Nephron (organoid): ENCODE measurements around the gene OR8K1.

ENCODE experiments used
- H3K27ac Mint-ChIP-seq, 3 experiments: 2 replicates each; pipeline ENCODE4 v1.8.0; 2020; ENCODE audit warnings: mixed read lengths in 3 of 3, mild to moderate bottlenecking in 2 of 3, moderate library complexity in 1 of 3
- H3K27me3 Mint-ChIP-seq: 2 replicates; pipeline ENCODE4 v1.8.0; 2021; ENCODE audit warnings: low read depth, mild to moderate bottlenecking, moderate library complexity, mixed read lengths
- H3K36me3 Mint-ChIP-seq: 2 replicates; pipeline ENCODE4 v1.8.0; 2020; ENCODE audit warnings: low read depth, mixed read lengths
- H3K4me1 Mint-ChIP-seq: 2 replicates; pipeline ENCODE4 v1.8.0; 2020; ENCODE audit warnings: mixed read lengths
- H3K4me3 Mint-ChIP-seq, 3 experiments: 2 replicates each; pipeline ENCODE4 v1.8.0; 2020; ENCODE audit warnings: mild to moderate bottlenecking in 3 of 3, mixed read lengths in 3 of 3, moderate library complexity in 2 of 3
- H3K9me3 Mint-ChIP-seq: 2 replicates; pipeline ENCODE4 v1.8.0; 2020; ENCODE audit warnings: mixed read lengths
- CTCF ChIP-seq, 3 experiments: fragments of 200-600 bp; sonication (generic); IDR thresholded peaks; one replicate each; pipeline ENCODE4 v1.5.0; 2021; ENCODE audit warnings: antibody characterized with exemption in 3 of 3; ENCODE audit not compliant: unreplicated experiment in 3 of 3

OR8K1 gene

GRCh38 chr11:56340289-56340688 is 5.5 kb upstream of the OR8K1 start:
- Mint-ChIP-seq H3K36me3 (no peaks in the 10 kb centered on the region), H3K4me3 (no peak overlapping the region), H3K9me3 (peaks cover 6% of the 10 kb centered on the region), H3K4me1 (no peaks in the 10 kb centered on the region), H3K27ac (no peak overlapping the region), H3K27me3 (no peaks in the 10 kb centered on the region)
- no peak for TF ChIP-seq CTCF (IDR thresholded peaks at IDR 0.05; ENCODE audit: unreplicated experiment in 3 of 3)

- TF ChIP-seq CTCF (IDR thresholded peaks at IDR 0.05; ENCODE audit: unreplicated experiment in 3 of 3) = no peak
- no peak within 1 kb of the TSS for H3K4me3 Mint-ChIP-seq
- H3K4me1 Mint-ChIP-seq = no peaks in the 10 kb centered on the region
- H3K27me3 Mint-ChIP-seq = no peaks in the 10 kb centered on the region
- H3K9me3 Mint-ChIP-seq = no peaks in the 10 kb centered on the region
- no peaks in the 10 kb centered on the region for H3K36me3 Mint-ChIP-seq
- H3K27ac Mint-ChIP-seq = no peak within 1 kb of the TSS
Measured at GRCh38 chr11:56353991-56354390, 8.2 kb downstream of the OR8K1 start, which contains the start of gene OR8J1. OR8J1 (plus strand) TSS chr11:56354291; CDS start chr11:56360247, 5,956 bp downstream.

GRCh38 chr11:56375324-56375723 is 29.5 kb downstream of the OR8K1 start, which contains the start of gene OR8U1:
OR8U1 (plus strand) TSS chr11:56375624; CDS start chr11:56375624, 0 bp downstream.
- H3K4me3 Mint-ChIP-seq = no peak within 1 kb of the TSS
- H3K9me3 Mint-ChIP-seq = no peaks in the 10 kb centered on the region
- no peak within 1 kb of the TSS for H3K27ac Mint-ChIP-seq
- TF ChIP-seq CTCF (IDR thresholded peaks at IDR 0.05; ENCODE audit: unreplicated experiment in 3 of 3) = no peak
- no peaks in the 10 kb centered on the region for H3K27me3 Mint-ChIP-seq
- no peaks in the 10 kb centered on the region for H3K36me3 Mint-ChIP-seq
- H3K4me1 Mint-ChIP-seq = no peaks in the 10 kb centered on the region

- Mint-ChIP-seq H3K27ac (no peak overlapping the region), H3K4me1 (no peaks in the 10 kb centered on the region), H3K4me3 (no peak overlapping the region), H3K27me3 (no peaks in the 10 kb centered on the region), H3K36me3 (no peaks in the 10 kb centered on the region), H3K9me3 (no peaks in the 10 kb centered on the region)
- TF ChIP-seq CTCF (IDR thresholded peaks at IDR 0.05; ENCODE audit: unreplicated experiment in 3 of 3) = no peak
Measured at GRCh38 chr11:56380120-56380519, 34.3 kb downstream of the OR8K1 start.

- Mint-ChIP-seq H3K36me3 (no peaks in the 10 kb centered on the region), H3K9me3 (no peaks in the 10 kb centered on the region), H3K27me3 (no peaks in the 10 kb centered on the region), H3K4me1 (no peaks in the 10 kb centered on the region), H3K4me3 (no peak overlapping the region), H3K27ac (no peak overlapping the region)
- no peak for TF ChIP-seq CTCF (IDR thresholded peaks at IDR 0.05; ENCODE audit: unreplicated experiment in 3 of 3)
Measured at GRCh38 chr11:56394381-56394780, 48.5 kb downstream of the OR8K1 start.

GRCh38 chr11:56396047-56396446 is 50.2 kb downstream of the OR8K1 start:
- Mint-ChIP-seq H3K9me3 (no peaks in the 10 kb centered on the region), H3K36me3 (no peaks in the 10 kb centered on the region), H3K4me3 (no peak overlapping the region), H3K27ac (no peak overlapping the region), H3K4me1 (no peaks in the 10 kb centered on the region), H3K27me3 (peaks cover 4% of the 10 kb centered on the region)
- TF ChIP-seq CTCF (IDR thresholded peaks at IDR 0.05; ENCODE audit: unreplicated experiment in 3 of 3) = peak in 1 of 3 experiments; percentile 18
